ENCODE data around the gene ADK. TPM values are rescaled to one million over a fixed set of nuclear protein-coding genes. Genes with fewer than 3 reads are reported as not detected.

The ADK gene
- total and polyA plus RNA-seq, 2 of the 13 experiments (the other 11 are each of a cell fraction or from before 2014, with no cell fraction given) = 48.6 to 79.1 TPM

DNA sequence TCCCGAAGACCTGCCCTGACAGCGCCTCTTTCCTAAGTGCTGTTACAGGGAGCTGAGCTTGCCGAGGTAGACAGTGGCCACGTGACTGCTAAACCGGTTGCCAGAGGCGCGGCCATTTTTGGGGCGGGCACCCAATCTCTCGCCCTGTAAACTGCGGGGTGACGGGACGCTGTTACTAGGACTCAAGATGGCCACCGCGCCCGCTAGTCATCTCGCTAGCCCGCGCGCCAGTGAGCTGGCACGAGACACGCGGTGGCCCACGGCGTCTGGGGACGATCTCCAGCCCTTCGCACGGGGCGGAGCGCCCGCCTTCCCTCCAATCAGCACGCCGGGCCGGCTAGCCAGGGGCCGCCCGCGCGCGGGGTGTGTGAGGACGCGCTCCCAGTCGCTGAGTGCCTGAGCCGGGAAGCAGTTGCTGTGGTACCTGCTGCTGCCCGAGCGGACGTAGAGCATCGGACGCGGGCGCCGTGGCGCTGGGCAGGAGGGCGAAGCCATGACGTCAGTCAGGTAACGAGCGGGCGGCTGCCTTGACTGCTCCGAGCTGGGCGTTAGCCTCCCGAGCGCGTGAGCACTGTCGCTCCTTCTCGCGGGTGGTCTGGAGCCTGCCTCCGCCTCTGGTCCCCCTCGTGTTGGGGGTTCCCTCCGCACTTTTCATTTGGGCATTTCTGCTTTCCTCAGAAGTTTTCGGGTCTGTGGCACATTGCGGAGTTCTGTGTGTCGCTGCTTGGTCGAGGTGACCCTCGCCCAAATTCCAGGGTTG, 25.5 kb downstream of the ADK start (continued):
- TF ChIP-seq TARDBP (CRISPR knock-in tag; IDR thresholded peaks at IDR 0.05) = peak; percentile 85; the same call in 1 of the 2 replicates
- no peak; the same call in 1 of the 2 replicates for TF ChIP-seq JUND (CRISPR knock-in tag; IDR thresholded peaks at IDR 0.05)
- TF ChIP-seq, protein P1, sequence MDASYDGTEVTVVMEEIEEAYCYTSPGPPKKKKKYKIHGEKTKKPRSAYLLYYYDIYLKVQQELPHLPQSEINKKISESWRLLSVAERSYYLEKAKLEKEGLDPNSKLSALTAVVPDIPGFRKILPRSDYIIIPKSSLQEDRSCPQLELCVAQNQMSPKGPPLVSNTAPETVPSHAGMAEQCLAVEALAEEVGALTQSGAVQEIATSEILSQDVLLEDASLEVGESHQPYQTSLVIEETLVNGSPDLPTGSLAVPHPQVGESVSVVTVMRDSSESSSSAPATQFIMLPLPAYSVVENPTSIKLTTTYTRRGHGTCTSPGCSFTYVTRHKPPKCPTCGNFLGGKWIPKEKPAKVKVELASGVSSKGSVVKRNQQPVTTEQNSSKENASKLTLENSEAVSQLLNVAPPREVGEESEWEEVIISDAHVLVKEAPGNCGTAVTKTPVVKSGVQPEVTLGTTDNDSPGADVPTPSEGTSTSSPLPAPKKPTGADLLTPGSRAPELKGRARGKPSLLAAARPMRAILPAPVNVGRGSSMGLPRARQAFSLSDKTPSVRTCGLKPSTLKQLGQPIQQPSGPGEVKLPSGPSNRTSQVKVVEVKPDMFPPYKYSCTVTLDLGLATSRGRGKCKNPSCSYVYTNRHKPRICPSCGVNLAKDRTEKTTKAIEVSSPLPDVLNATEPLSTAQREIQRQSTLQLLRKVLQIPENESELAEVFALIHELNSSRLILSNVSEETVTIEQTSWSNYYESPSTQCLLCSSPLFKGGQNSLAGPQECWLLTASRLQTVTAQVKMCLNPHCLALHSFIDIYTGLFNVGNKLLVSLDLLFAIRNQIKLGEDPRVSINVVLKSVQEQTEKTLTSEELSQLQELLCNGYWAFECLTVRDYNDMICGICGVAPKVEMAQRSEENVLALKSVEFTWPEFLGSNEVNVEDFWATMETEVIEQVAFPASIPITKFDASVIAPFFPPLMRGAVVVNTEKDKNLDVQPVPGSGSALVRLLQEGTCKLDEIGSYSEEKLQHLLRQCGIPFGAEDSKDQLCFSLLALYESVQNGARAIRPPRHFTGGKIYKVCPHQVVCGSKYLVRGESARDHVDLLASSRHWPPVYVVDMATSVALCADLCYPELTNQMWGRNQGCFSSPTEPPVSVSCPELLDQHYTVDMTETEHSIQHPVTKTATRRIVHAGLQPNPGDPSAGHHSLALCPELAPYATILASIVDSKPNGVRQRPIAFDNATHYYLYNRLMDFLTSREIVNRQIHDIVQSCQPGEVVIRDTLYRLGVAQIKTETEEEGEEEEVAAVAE (CRISPR knock-in tag; IDR thresholded peaks at IDR 0.05; ENCODE audit: borderline replicate concordance) = peak; percentile 74; the same call in 1 of the 2 replicates
- TF ChIP-seq, protein P2, sequence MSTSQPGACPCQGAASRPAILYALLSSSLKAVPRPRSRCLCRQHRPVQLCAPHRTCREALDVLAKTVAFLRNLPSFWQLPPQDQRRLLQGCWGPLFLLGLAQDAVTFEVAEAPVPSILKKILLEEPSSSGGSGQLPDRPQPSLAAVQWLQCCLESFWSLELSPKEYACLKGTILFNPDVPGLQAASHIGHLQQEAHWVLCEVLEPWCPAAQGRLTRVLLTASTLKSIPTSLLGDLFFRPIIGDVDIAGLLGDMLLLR (CRISPR knock-in tag; IDR thresholded peaks at IDR 0.05) = peak; percentile 88
- no peak for TF ChIP-seq PHB2 (IDR thresholded peaks at IDR 0.05; ENCODE audit: partially characterized antibody)
- TF ChIP-seq ZBTB33 (CRISPR knock-in tag; IDR thresholded peaks at IDR 0.05) = no peak
- TF ChIP-seq SNRNP70 (IDR thresholded peaks at IDR 0.05; ENCODE audit: low read depth, low read length) = no peak
- no peak for TF ChIP-seq FOXA1 (IDR thresholded peaks at IDR 0.05)
- peak; percentile 52 for TF ChIP-seq FOXA1 (CRISPR knock-in tag; IDR thresholded peaks at IDR 0.05)
- peak; percentile 40 for TF ChIP-seq SOX5 (CRISPR knock-in tag; IDR thresholded peaks at IDR 0.05; ENCODE audit: borderline replicate concordance)
- TF ChIP-seq SOX13 (IDR thresholded peaks at IDR 0.05) = peak; percentile 21; the same call in 1 of the 2 replicates
- TF ChIP-seq SOX13 (CRISPR knock-in tag; conservative IDR thresholded peaks at IDR 0.05 in 1 of 2, IDR thresholded peaks at IDR 0.05 in 1 of 2) = peak in 1 of 2 experiments; percentile 59; a peak in 2 of 4 replicates
- no peak for TF ChIP-seq THAP8 (CRISPR knock-in tag; IDR thresholded peaks at IDR 0.05; ENCODE audit: borderline replicate concordance)
- TF ChIP-seq, protein P3, sequence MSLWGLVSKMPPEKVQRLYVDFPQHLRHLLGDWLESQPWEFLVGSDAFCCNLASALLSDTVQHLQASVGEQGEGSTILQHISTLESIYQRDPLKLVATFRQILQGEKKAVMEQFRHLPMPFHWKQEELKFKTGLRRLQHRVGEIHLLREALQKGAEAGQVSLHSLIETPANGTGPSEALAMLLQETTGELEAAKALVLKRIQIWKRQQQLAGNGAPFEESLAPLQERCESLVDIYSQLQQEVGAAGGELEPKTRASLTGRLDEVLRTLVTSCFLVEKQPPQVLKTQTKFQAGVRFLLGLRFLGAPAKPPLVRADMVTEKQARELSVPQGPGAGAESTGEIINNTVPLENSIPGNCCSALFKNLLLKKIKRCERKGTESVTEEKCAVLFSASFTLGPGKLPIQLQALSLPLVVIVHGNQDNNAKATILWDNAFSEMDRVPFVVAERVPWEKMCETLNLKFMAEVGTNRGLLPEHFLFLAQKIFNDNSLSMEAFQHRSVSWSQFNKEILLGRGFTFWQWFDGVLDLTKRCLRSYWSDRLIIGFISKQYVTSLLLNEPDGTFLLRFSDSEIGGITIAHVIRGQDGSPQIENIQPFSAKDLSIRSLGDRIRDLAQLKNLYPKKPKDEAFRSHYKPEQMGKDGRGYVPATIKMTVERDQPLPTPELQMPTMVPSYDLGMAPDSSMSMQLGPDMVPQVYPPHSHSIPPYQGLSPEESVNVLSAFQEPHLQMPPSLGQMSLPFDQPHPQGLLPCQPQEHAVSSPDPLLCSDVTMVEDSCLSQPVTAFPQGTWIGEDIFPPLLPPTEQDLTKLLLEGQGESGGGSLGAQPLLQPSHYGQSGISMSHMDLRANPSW (CRISPR knock-in tag; IDR thresholded peaks at IDR 0.05; ENCODE audit: borderline replicate concordance) = no peak; the same call in 1 of the 2 replicates
- 0 out of 2 replicates have a peak, but pooled peaks have one; percentile 19 for TF ChIP-seq ZFYVE20 (CRISPR knock-in tag; IDR thresholded peaks at IDR 0.05; ENCODE audit: borderline replicate concordance, low read depth)
- peak; percentile 68; the same call in 1 of the 2 replicates for TF ChIP-seq ZNF224 (CRISPR knock-in tag; IDR thresholded peaks at IDR 0.05)
- TF ChIP-seq ZNF160 (CRISPR knock-in tag; IDR thresholded peaks at IDR 0.05) = peak; percentile 87
